GM19193 (cell line): ENCODE measurements around the gene DYRK1A.

Experiments
- POLR2A ChIP-seq: IDR thresholded peaks from 4 replicates; pipeline ENCODE4 v1.6.1; 2011; ENCODE audit not compliant: insufficient read depth, insufficient read length; ENCODE audit errors: extremely low read depth

The DYRK1A gene

DNA sequence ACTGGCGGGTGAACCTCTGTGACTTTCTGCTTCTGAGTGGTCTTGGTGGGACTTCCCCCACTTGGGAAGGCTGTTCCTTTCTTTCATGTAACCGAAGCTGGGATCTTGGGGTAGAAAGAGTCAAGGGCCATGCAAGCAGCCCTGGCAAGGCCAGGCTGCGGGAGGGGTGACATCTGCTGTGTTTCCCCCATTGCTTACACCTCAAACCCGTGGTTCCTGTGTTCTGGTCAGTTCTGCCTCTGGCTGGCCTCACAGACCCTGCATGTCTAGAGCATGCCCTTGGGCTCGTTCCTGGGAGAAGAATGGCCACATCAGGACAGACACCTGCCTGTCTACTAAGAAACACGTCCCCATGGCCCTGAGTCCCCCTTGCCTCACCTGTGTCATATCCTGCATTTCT lies 207.7 kb downstream of the DYRK1A start:
- no peak for TF ChIP-seq POLR2A

- no peak for TF ChIP-seq POLR2A
Measured at GRCh38 chr21:37574751-37575150, 208.2 kb downstream of the DYRK1A start.

DNA sequence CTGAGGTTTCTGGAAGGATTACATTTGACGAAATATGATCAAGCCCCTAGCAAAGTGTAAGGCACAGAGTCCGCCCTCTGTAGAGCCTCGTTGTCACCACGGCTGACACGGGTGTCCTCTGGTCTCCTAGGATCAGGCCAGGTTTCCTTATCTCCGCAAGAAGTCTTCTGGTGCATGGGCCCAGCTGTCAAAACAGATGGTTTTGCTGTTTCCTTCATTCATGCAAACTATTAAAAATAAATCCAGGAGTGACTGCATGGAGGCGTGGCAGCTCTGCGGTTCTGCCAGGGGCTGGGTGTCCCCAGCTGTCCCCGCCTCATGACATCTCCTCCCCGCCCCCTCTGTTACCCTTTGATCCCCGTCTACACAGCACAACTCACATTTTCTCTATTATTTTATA lies 209.0 kb downstream of the DYRK1A start:
- no peak for TF ChIP-seq POLR2A
